Measurements from ENCODE around the gene CDKL4.

CDKL4 gene

DNA sequence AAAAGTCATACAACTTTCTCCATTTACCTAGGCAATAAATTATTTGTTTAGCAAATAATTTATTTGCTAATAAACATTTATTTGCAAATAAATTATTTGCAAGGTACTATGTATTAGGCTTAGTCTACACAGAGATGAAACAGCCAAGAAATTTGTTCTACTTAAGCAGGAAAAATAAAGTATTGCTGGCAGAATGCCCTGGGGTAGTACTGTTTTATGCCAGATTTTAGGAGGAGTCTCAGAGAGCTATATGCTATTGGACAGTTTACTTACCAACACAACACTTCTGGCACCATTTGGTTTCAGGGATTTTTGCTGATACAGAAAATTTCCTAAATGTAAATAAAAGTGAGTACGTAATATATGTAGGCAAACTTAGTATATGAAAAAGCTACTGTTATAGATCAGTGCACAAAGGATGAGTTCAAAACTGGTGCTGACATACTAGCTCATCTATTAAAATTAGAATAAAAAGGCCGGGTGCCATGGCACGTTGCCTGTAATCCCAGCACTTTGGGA, 23.2 kb upstream of the CDKL4 start:
- no peak overlapping the region for H3K4me3 ChIP-seq (ENCODE audit: low read length)
- DNase-seq (ENCODE audit: low read depth) = peak; percentile 2
- TF ChIP-seq, protein P1, sequence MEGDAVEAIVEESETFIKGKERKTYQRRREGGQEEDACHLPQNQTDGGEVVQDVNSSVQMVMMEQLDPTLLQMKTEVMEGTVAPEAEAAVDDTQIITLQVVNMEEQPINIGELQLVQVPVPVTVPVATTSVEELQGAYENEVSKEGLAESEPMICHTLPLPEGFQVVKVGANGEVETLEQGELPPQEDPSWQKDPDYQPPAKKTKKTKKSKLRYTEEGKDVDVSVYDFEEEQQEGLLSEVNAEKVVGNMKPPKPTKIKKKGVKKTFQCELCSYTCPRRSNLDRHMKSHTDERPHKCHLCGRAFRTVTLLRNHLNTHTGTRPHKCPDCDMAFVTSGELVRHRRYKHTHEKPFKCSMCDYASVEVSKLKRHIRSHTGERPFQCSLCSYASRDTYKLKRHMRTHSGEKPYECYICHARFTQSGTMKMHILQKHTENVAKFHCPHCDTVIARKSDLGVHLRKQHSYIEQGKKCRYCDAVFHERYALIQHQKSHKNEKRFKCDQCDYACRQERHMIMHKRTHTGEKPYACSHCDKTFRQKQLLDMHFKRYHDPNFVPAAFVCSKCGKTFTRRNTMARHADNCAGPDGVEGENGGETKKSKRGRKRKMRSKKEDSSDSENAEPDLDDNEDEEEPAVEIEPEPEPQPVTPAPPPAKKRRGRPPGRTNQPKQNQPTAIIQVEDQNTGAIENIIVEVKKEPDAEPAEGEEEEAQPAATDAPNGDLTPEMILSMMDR (conservative IDR thresholded peaks at IDR 0.05; ENCODE audit: low read length) = no peak

DNA sequence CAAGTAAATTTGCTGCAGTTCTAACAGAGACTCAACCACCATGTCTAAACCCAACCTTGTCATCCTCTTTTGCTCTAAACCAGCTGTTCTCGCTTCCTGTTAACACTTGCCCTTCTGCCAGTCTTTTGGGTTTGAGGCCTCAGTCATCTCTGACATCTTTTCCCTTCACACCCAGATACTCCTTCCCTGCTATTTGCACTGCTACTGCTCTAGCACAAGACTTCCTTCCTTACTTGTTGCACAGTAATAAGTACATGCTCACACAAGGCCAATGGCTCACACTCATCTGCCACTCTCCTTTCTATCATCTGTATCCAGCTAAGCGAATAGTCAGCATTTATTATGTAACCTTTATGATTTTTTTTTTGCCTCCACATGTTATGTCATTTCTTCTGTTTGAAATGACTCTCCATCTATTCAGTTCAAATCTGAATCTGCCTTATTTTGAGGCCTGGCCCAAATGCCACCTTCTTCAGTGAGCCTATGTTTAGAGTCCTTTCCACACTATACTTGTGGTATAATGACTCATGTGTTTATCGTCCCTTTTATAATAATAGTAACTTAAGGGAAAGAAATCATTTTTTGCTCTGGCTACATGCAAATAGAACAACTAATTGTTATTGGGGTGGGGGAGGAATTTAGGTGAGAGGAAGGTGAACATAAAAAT, 22.5 kb upstream of the CDKL4 start:
- DNase-seq (ENCODE audit: low read depth) = peak; percentile 3
- no peak overlapping the region for H3K4me3 ChIP-seq (ENCODE audit: low read length)
- TF ChIP-seq, protein P1 (conservative IDR thresholded peaks at IDR 0.05; ENCODE audit: low read length) = no peak

DNA sequence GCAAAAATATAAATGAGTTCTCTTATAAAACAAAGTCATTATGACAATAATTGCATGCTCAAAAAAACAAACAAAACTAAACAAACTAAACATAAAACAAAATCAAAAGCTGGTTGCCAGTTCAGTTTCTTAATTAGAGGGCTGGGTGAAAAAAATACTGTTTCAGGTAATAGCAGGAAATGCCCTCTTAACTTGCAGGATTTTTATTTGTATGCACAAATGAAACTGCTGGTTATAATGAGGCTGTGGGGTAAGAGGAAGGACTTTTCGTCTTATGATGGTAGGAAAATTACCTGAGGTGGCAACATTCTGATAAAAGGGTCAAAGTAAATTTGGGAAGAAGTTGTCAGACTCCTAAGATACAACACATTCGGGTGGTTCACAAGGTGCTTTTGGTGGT, 21.5 kb upstream of the CDKL4 start:
- H3K4me3 ChIP-seq (ENCODE audit: low read length) = no peak overlapping the region
- TF ChIP-seq, protein P1 (conservative IDR thresholded peaks at IDR 0.05; ENCODE audit: low read length) = no peak
- DNase-seq (ENCODE audit: low read depth) = no peak

DNA sequence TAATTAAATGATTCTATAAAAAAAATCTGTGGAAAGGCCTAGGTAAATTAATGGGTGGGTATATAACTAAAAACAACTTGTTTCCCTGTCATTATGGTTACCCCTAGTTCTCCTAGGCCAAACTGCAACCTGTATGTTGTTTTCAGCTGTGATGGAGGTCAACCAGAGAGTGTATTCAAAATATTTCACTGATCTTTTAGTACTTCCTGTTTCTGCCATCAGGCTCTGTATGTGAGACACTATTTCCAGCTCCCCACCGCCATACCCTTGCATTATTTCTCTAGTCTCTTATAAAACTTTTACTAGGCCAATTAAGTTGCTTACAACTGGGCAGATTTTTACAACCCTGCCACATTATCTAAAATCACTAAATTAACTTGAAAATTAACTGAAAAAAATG, 21.0 kb upstream of the CDKL4 start:
- no peak for DNase-seq (ENCODE audit: low read depth)
- H3K4me3 ChIP-seq (ENCODE audit: low read length) = no peak overlapping the region
- TF ChIP-seq, protein P1 (conservative IDR thresholded peaks at IDR 0.05; ENCODE audit: low read length) = no peak

DNA sequence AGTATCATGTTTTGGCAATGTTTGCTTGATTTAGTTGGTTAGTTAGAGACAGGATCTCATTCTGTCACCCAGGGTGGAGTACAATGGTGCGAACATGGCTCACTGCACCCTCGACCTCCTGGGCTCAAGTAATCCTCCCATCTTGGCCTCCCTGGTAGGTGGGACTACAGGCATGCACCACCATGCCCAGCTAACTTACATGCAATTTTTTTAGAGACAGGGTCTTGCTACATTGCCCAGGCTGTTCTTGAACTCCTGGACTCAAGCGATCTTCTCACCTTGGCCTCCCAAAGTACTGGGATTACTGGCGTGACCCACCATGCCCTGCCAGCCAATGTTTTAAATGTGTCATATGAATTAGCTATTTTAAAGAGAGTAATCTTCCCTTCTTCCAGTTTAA, 16.3 kb upstream of the CDKL4 start:
- DNase-seq (ENCODE audit: low read depth) = no peak
- no peak overlapping the region for H3K4me3 ChIP-seq (ENCODE audit: low read length)
- TF ChIP-seq, protein P1 (conservative IDR thresholded peaks at IDR 0.05; ENCODE audit: low read length) = no peak

DNA sequence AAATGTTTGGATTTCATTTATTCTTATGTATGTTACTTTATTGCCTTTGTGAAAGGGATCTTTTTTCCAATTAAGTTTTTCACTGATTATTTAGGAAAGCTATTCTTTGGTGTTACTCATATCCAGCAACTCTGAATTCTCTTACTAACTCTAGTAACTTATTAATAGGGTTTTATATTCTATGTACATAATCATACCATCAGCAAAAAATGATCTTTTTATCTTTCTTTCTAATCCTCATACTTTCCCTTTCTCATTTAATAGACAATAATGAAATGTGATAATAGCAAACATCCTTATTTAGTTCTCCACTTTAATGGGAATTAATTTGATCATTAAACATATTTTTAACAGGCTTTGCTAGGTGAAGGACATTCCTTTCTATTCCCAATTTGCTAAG, 12.3 kb upstream of the CDKL4 start:
- DNase-seq (ENCODE audit: low read depth) = no peak
- TF ChIP-seq, protein P1 (conservative IDR thresholded peaks at IDR 0.05; ENCODE audit: low read length) = no peak
- no peak overlapping the region for H3K4me3 ChIP-seq (ENCODE audit: low read length)

DNA sequence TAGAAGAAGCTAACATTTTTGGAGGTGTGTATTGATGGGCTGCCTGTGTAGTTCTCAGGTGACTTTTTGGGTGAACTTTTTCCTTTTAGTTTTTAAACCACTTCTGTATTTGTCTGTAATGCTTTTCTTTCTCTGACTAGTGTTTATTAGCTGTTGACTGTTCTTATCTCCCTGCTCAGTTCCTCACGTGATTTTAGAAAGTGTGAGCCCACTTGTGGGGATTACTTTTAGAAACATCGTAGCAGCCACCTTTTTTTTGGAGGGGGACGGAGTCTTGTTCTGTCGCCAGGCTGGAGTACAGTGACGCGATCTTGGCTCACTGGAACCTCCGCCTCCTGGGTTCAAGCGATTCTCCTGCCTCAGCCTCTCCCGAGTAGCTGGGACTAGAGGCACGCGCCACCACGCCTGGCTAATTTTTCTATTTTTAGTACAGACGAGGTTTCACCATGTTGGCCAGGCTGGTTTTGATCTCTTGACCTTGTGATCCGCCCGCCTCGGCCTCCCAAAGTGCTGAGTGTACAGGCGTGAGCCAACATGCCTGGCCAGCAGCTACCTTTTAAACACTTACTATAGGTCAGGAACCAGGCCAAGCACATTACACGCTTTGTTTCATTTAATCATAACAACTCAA, 9.2 kb upstream of the CDKL4 start:
- DNase-seq (ENCODE audit: low read depth) = no peak
- no peak overlapping the region for H3K4me3 ChIP-seq (ENCODE audit: low read length)
- TF ChIP-seq, protein P1 (conservative IDR thresholded peaks at IDR 0.05; ENCODE audit: low read length) = no peak
